HepG2 (cell line): ENCODE measurements around the gene MAP2K7. TPM values are rescaled to one million over a fixed set of nuclear protein-coding genes. Genes with fewer than 3 reads are reported as not detected.

Experiments used
- EED ChIP-seq: sonication (generic); formaldehyde crosslinking; IDR thresholded peaks from 2 replicates; pipeline ENCODE4 v1.5.0; 2020; ENCODE audit warnings: mild to moderate bottlenecking, missing genetic modification reagents
- KDM5B ChIP-seq: sonication (generic); formaldehyde crosslinking; IDR thresholded peaks from 2 replicates; pipeline ENCODE4 v1.4.0; 2020; ENCODE audit warnings: missing genetic modification reagents, mild to moderate bottlenecking, borderline replicate concordance
- NFE2L1 ChIP-seq: sonication (generic); formaldehyde crosslinking; IDR thresholded peaks from 2 replicates; pipeline ENCODE4 v1.4.0; 2020; ENCODE audit warnings: missing genetic modification reagents, mild to moderate bottlenecking, borderline replicate concordance
- RXRA ChIP-seq: sonication (generic); formaldehyde crosslinking; IDR thresholded peaks from 2 replicates; pipeline ENCODE4 v1.5.1; 2020; ENCODE audit warnings: missing genetic modification reagents
- ZNF629 ChIP-seq: sonication (generic); formaldehyde crosslinking; conservative IDR thresholded peaks from 2 replicates; pipeline ENCODE4 v1.5.0; 2020; ENCODE audit warnings: missing genetic modification reagents
- polyA plus RNA-seq, 8 experiments: library from polyadenylated mRNA; depleted of rRNA in 3 of 8; stranded (reverse) in 7 of 8; unstranded in 1 of 8; fragments of >200 nt; fragmentation: Illumina TruSeq in 4 of 8; extraction: Trizol in 4 of 8; gene quantifications; 2 replicates each; pipeline versions ENCODE4 v1.2.1 to v1.2.3, GENCODE V29; 2011 to 2016; ENCODE audit warnings: low read depth in 4 of 8, missing spikeins in 1 of 8, mixed read lengths in 1 of 8; ENCODE audit not compliant: insufficient read depth in 1 of 8
- total RNA-seq, 5 experiments: library from RNA; depleted of rRNA; stranded (reverse); fragments of >200 nt; fragmentation: Illumina TruSeq; extraction: Trizol; gene quantifications; 2 replicates each; pipeline ENCODE4 v1.2.3, GENCODE V29; 2016; ENCODE audit warnings: low read depth in 1 of 5
- TF ChIP-seq, protein P1 (sequence below): sonication (generic); formaldehyde crosslinking; IDR thresholded peaks from 2 replicates; pipeline ENCODE4 v1.4.0; 2020; ENCODE audit warnings: missing genetic modification reagents, borderline replicate concordance
- TF ChIP-seq, protein P2 (sequence below): sonication (generic); formaldehyde crosslinking; IDR thresholded peaks from 2 replicates; pipeline ENCODE4 v1.4.0; 2020; ENCODE audit warnings: low read depth, missing genetic modification reagents

Gene MAP2K7
- total and polyA plus RNA-seq, 2 of the 13 experiments (the other 11 are each of a cell fraction or from before 2014, with no cell fraction given): 9.0 to 10.8 TPM

DNA sequence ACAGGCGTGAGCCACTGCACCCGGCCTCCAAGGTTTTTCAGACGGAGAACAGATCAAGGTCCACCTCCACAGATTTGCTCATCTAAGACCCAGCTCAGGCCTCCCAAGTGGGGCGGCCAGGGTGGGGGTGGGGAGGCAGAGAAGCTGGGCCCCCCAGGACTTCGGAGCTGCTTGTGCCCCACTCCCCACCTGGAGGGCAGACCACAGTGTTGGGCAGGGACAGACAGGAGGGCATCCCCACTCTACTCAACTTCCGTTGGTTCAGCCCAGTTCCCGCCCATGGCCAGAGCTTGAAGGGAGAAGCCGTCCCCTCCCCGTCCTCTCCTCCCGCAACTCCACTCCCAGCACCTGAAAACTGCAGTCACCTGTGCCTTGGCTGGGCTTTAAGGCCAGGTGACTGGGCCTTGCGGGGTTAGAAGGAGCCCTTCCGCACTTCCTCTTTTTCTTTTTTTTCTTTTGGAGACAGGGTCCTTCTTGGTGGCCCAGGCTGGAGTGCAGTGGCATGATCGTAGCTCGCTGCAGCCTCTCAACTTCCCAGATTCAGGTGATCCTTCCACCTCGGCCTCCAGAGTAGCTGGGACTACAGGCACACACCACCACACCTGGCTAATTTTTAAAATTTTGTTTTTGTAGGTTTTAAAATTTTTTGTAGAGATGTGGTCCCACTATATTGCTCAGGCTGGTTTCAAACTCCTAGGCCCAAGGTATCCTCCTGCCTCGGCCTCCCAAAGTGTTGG is 16.1 kb upstream of the MAP2K7 start (continued):
- TF ChIP-seq, protein P1, sequence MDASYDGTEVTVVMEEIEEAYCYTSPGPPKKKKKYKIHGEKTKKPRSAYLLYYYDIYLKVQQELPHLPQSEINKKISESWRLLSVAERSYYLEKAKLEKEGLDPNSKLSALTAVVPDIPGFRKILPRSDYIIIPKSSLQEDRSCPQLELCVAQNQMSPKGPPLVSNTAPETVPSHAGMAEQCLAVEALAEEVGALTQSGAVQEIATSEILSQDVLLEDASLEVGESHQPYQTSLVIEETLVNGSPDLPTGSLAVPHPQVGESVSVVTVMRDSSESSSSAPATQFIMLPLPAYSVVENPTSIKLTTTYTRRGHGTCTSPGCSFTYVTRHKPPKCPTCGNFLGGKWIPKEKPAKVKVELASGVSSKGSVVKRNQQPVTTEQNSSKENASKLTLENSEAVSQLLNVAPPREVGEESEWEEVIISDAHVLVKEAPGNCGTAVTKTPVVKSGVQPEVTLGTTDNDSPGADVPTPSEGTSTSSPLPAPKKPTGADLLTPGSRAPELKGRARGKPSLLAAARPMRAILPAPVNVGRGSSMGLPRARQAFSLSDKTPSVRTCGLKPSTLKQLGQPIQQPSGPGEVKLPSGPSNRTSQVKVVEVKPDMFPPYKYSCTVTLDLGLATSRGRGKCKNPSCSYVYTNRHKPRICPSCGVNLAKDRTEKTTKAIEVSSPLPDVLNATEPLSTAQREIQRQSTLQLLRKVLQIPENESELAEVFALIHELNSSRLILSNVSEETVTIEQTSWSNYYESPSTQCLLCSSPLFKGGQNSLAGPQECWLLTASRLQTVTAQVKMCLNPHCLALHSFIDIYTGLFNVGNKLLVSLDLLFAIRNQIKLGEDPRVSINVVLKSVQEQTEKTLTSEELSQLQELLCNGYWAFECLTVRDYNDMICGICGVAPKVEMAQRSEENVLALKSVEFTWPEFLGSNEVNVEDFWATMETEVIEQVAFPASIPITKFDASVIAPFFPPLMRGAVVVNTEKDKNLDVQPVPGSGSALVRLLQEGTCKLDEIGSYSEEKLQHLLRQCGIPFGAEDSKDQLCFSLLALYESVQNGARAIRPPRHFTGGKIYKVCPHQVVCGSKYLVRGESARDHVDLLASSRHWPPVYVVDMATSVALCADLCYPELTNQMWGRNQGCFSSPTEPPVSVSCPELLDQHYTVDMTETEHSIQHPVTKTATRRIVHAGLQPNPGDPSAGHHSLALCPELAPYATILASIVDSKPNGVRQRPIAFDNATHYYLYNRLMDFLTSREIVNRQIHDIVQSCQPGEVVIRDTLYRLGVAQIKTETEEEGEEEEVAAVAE (CRISPR knock-in tag): no peak
- TF ChIP-seq ZNF629 (CRISPR knock-in tag) (peak; percentile 37; the same call in 1 of the 2 replicates), EED (no peak), KDM5B (CRISPR knock-in tag) (no peak), RXRA (CRISPR knock-in tag) (no peak), NFE2L1 (no peak)
- TF ChIP-seq, protein P2, sequence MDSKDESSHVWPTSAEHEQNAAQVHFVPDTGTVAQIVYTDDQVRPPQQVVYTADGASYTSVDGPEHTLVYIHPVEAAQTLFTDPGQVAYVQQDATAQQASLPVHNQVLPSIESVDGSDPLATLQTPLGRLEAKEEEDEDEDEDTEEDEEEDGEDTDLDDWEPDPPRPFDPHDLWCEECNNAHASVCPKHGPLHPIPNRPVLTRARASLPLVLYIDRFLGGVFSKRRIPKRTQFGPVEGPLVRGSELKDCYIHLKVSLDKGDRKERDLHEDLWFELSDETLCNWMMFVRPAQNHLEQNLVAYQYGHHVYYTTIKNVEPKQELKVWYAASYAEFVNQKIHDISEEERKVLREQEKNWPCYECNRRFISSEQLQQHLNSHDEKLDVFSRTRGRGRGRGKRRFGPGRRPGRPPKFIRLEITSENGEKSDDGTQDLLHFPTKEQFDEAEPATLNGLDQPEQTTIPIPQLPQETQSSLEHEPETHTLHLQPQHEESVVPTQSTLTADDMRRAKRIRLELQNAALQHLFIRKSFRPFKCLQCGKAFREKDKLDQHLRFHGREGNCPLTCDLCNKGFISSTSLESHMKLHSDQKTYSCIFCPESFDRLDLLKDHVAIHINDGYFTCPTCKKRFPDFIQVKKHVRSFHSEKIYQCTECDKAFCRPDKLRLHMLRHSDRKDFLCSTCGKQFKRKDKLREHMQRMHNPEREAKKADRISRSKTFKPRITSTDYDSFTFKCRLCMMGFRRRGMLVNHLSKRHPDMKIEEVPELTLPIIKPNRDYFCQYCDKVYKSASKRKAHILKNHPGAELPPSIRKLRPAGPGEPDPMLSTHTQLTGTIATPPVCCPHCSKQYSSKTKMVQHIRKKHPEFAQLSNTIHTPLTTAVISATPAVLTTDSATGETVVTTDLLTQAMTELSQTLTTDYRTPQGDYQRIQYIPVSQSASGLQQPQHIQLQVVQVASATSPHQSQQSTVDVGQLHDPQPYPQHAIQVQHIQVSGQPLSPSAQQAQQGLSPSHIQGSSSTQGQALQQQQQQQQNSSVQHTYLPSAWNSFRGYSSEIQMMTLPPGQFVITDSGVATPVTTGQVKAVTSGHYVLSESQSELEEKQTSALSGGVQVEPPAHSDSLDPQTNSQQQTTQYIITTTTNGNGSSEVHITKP: peak; percentile 94
